ENCODE measurements around the gene CABP5. TPM values are rescaled to one million over a fixed set of nuclear protein-coding genes. Genes with fewer than 3 reads are reported as not detected.

The CABP5 gene
- total and polyA plus RNA-seq, 2 experiments from 2014 or later: not detected

DNA sequence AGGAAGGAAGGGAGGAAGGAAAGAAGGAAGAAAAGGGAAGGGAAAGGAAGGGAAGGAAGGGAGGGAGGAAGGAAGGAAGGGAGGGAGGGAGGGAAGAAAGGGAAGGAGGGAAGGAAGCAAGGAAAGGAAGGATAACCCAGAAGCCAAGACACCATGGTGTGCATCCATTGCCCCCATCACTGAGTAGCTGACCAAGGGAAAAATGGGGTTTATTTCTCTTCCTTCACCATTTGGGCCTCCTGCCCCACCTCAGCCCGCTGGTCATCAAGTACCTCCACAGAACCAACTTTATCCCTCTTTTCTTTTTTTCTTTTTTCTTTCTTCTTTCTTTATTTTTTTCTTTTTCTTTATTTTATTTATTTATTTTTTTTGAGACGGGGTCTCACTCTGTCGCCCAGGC, 20.4 kb downstream of the CABP5 start:
- peaks cover 8% of the 10 kb centered on the region for H3K4me1 Mint-ChIP-seq
- Histone ChIP-seq H2AFZ (no peak overlapping the region), H3F3A (replicated peaks; ENCODE audit: low read depth) (no peaks in the 10 kb centered on the region), H3K4me1 (ENCODE audit: insufficient read depth) (no peaks in the 10 kb centered on the region), H4K20me1 (replicated peaks; ENCODE audit: insufficient read depth) (no peaks in the 10 kb centered on the region), H3K79me2 (replicated peaks; ENCODE audit: insufficient read depth) (no peaks in the 10 kb centered on the region), H3K27me3 (ENCODE audit: insufficient read depth) (no peaks in the 10 kb centered on the region), H3K4me2 (no peak overlapping the region), H3K4me3 (no peak overlapping the region), H3K27ac (ENCODE audit: low read depth) (no peak overlapping the region), H3K36me3 (ENCODE audit: insufficient read depth) (no peaks in the 10 kb centered on the region), H3K9me2 (ENCODE audit: insufficient read depth) (peaks cover 4% of the 10 kb centered on the region; the same call in 1 of the 2 replicates)
- peaks cover 8% of the 10 kb centered on the region for H3K27me3 Mint-ChIP-seq (ENCODE audit: insufficient read depth, low read depth, poor library complexity)
- no peak for ATAC-seq
- H3K9me3 Mint-ChIP-seq: peaks cover 2% of the 10 kb centered on the region; the same call in 2 of the 3 replicates
- TF ChIP-seq STAT1 (IDR thresholded peaks at IDR 0.05; ENCODE audit: unreplicated experiment) (no peak), CREB1 (CRISPR knock-in tag; IDR thresholded peaks at IDR 0.05; ENCODE audit: low read depth) (no peak), EZH2phosphoT487 (IDR thresholded peaks at IDR 0.05; ENCODE audit: unreplicated experiment) (no peak), ZNF114 (CRISPR knock-in tag; IDR thresholded peaks at IDR 0.05) (no peak), POLR2AphosphoS5 (IDR thresholded peaks at IDR 0.05; ENCODE audit: low read depth) (no peak), JUNB (IDR thresholded peaks at IDR 0.05; ENCODE audit: unreplicated experiment) (no peak), EZH2 (IDR thresholded peaks at IDR 0.05; ENCODE audit: low read depth, unreplicated experiment) (no peak), NANOG (IDR thresholded peaks at IDR 0.05; ENCODE audit: borderline replicate concordance) (no peak), ZNF331 (CRISPR knock-in tag; IDR thresholded peaks at IDR 0.05; ENCODE audit: low read depth) (no peak)
- TF ChIP-seq, protein P1, sequence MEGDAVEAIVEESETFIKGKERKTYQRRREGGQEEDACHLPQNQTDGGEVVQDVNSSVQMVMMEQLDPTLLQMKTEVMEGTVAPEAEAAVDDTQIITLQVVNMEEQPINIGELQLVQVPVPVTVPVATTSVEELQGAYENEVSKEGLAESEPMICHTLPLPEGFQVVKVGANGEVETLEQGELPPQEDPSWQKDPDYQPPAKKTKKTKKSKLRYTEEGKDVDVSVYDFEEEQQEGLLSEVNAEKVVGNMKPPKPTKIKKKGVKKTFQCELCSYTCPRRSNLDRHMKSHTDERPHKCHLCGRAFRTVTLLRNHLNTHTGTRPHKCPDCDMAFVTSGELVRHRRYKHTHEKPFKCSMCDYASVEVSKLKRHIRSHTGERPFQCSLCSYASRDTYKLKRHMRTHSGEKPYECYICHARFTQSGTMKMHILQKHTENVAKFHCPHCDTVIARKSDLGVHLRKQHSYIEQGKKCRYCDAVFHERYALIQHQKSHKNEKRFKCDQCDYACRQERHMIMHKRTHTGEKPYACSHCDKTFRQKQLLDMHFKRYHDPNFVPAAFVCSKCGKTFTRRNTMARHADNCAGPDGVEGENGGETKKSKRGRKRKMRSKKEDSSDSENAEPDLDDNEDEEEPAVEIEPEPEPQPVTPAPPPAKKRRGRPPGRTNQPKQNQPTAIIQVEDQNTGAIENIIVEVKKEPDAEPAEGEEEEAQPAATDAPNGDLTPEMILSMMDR (conservative IDR thresholded peaks at IDR 0.05; ENCODE audit: low read depth in 2 of 2): no peak
- TF ChIP-seq, protein P2, sequence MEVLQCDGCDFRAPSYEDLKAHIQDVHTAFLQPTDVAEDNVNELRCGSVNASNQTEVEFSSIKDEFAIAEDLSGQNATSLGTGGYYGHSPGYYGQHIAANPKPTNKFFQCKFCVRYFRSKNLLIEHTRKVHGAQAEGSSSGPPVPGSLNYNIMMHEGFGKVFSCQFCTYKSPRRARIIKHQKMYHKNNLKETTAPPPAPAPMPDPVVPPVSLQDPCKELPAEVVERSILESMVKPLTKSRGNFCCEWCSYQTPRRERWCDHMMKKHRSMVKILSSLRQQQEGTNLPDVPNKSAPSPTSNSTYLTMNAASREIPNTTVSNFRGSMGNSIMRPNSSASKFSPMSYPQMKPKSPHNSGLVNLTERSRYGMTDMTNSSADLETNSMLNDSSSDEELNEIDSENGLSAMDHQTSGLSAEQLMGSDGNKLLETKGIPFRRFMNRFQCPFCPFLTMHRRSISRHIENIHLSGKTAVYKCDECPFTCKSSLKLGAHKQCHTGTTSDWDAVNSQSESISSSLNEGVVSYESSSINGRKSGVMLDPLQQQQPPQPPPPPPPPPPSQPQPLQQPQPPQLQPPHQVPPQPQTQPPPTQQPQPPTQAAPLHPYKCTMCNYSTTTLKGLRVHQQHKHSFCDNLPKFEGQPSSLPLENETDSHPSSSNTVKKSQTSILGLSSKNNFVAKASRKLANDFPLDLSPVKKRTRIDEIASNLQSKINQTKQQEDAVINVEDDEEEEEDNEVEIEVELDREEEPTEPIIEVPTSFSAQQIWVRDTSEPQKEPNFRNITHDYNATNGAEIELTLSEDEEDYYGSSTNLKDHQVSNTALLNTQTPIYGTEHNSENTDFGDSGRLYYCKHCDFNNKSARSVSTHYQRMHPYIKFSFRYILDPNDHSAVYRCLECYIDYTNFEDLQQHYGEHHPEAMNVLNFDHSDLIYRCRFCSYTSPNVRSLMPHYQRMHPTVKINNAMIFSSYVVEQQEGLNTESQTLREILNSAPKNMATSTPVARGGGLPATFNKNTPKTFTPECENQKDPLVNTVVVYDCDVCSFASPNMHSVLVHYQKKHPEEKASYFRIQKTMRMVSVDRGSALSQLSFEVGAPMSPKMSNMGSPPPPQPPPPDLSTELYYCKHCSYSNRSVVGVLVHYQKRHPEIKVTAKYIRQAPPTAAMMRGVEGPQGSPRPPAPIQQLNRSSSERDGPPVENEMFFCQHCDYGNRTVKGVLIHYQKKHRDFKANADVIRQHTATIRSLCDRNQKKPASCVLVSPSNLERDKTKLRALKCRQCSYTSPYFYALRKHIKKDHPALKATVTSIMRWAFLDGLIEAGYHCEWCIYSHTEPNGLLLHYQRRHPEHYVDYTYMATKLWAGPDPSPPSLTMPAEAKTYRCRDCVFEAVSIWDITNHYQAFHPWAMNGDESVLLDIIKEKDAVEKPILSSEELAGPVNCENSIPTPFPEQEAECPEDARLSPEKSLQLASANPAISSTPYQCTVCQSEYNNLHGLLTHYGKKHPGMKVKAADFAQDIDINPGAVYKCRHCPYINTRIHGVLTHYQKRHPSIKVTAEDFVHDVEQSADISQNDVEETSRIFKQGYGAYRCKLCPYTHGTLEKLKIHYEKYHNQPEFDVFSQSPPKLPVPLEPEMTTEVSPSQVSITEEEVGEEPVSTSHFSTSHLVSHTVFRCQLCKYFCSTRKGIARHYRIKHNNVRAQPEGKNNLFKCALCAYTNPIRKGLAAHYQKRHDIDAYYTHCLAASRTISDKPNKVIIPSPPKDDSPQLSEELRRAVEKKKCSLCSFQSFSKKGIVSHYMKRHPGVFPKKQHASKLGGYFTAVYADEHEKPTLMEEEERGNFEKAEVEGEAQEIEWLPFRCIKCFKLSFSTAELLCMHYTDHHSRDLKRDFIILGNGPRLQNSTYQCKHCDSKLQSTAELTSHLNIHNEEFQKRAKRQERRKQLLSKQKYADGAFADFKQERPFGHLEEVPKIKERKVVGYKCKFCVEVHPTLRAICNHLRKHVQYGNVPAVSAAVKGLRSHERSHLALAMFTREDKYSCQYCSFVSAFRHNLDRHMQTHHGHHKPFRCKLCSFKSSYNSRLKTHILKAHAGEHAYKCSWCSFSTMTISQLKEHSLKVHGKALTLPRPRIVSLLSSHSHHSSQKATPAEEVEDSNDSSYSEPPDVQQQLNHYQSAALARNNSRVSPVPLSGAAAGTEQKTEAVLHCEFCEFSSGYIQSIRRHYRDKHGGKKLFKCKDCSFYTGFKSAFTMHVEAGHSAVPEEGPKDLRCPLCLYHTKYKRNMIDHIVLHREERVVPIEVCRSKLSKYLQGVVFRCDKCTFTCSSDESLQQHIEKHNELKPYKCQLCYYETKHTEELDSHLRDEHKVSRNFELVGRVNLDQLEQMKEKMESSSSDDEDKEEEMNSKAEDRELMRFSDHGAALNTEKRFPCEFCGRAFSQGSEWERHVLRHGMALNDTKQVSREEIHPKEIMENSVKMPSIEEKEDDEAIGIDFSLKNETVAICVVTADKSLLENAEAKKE (CRISPR knock-in tag; IDR thresholded peaks at IDR 0.05): no peak
- TF ChIP-seq, protein P3, sequence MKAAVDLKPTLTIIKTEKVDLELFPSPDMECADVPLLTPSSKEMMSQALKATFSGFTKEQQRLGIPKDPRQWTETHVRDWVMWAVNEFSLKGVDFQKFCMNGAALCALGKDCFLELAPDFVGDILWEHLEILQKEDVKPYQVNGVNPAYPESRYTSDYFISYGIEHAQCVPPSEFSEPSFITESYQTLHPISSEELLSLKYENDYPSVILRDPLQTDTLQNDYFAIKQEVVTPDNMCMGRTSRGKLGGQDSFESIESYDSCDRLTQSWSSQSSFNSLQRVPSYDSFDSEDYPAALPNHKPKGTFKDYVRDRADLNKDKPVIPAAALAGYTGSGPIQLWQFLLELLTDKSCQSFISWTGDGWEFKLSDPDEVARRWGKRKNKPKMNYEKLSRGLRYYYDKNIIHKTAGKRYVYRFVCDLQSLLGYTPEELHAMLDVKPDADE (IDR thresholded peaks at IDR 0.05): no peak
- TF ChIP-seq, protein P4, sequence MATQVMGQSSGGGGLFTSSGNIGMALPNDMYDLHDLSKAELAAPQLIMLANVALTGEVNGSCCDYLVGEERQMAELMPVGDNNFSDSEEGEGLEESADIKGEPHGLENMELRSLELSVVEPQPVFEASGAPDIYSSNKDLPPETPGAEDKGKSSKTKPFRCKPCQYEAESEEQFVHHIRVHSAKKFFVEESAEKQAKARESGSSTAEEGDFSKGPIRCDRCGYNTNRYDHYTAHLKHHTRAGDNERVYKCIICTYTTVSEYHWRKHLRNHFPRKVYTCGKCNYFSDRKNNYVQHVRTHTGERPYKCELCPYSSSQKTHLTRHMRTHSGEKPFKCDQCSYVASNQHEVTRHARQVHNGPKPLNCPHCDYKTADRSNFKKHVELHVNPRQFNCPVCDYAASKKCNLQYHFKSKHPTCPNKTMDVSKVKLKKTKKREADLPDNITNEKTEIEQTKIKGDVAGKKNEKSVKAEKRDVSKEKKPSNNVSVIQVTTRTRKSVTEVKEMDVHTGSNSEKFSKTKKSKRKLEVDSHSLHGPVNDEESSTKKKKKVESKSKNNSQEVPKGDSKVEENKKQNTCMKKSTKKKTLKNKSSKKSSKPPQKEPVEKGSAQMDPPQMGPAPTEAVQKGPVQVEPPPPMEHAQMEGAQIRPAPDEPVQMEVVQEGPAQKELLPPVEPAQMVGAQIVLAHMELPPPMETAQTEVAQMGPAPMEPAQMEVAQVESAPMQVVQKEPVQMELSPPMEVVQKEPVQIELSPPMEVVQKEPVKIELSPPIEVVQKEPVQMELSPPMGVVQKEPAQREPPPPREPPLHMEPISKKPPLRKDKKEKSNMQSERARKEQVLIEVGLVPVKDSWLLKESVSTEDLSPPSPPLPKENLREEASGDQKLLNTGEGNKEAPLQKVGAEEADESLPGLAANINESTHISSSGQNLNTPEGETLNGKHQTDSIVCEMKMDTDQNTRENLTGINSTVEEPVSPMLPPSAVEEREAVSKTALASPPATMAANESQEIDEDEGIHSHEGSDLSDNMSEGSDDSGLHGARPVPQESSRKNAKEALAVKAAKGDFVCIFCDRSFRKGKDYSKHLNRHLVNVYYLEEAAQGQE (IDR thresholded peaks at IDR 0.05; ENCODE audit: unreplicated experiment): no peak
- no peak overlapping the region for H3K4me3 Mint-ChIP-seq
- DNase-seq (ENCODE audit: low spot score): no peak
- no peak overlapping the region for H3K27ac Mint-ChIP-seq
- no peaks in the 10 kb centered on the region for H3K36me3 Mint-ChIP-seq (ENCODE audit: low read depth)

All from GM23338 (cell line).